ENCODE data around the gene CHST6.
"Not testable (repeated sequence)": the region's sequence is repeated elsewhere in the genome, so short reads cannot be mapped to it uniquely, and the experiment has no call there.

Gene CHST6

GRCh38 chr16:75476817-75477216 lies 18.4 kb downstream of the CHST6 start:
- DNase-seq (ENCODE audit: low read depth in 2 of 2), result no peak

GRCh38 chr16:75475420-75475847 lies 19.8 kb downstream of the CHST6 start:
- no peak for DNase-seq (ENCODE audit: low read depth in 2 of 2)

- DNase-seq (ENCODE audit: low read depth in 2 of 2), result no peak
Observed at GRCh38 chr16:75472908-75473877, 22.0 kb downstream of the CHST6 start.

- peak in 1 of 2 donors; percentile 9 for DNase-seq (ENCODE audit: low read depth in 2 of 2)
Observed at GRCh38 chr16:75471723-75472633, 23.3 kb downstream of the CHST6 start.

- no peak for DNase-seq (ENCODE audit: low read depth in 2 of 2)
Observed at GRCh38 chr16:75466760-75467159, 28.5 kb downstream of the CHST6 start.

- peak; percentile 96 to 97 for DNase-seq (ENCODE audit: low read depth in 2 of 2)
Observed at GRCh38 chr16:75464122-75464918, 30.9 kb downstream of the CHST6 start, which contains the start of gene TMEM170A. TMEM170A (minus strand) TSS chr16:75464689; CDS start chr16:75464600, 89 bp downstream.

DNA sequence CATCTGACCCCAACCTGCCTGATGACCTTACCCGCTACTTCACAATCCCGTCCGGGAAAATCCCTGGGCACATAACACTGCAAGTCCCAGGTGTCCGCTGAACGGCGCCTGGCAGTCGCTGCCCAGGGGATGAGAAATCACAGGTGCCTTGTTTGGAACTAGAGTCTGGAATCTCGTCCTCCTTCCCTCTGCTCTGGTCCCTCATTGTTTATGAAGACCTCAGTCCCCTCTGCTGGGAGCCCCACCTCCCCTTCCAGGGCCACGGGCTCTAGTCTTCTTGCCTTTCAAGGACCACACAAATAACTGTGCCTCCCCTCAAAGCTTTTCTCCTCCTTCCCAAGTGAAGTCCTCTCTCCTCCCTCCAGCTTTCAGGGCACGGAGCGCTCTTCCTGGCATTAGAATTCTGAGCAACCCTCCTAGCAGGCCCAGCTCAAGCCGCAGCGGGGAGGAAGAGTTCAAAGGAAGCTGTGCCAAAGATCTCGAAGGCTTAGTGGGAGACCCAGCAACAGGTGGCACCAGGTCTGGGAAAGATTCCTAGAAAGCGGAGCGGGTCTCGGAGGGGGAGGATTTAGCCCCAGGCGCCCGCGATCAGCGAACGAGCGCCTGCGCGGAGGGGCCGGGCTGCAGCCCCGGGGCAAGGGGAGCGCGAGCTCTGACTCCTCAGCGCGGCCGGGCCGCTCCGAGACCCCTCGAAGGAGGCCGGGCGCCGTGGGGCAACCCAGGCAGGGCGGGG lies 31.7 kb downstream of the CHST6 start:
- peak in 1 of 2 donors; percentile 1 for DNase-seq (ENCODE audit: low read depth in 2 of 2)

GRCh38 chr16:75462806-75463205 lies 32.4 kb downstream of the CHST6 start:
- DNase-seq (ENCODE audit: low read depth in 2 of 2), result no peak

- DNase-seq (ENCODE audit: low read depth in 2 of 2), result no peak
Observed at GRCh38 chr16:75461575-75461974, 33.7 kb downstream of the CHST6 start.

DNA sequence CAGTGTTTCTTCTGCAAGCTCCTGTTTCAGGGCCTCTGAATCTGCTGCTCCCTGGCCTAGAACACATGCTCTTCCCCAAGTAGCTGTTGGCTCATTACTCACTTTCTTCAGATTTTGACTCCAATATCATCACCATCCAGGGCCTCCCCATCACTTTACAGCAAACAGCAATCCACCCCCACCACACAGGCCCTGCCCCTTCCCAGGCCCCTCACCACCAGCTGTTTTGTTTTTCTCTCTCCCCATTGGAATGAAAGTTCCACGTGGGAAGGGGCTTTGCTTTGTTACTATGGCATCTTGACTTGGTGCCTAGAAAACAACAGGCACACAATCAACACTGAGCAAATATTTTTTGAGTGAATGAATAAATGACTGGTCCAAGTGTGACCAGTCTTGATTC lies 34.8 kb downstream of the CHST6 start:
- DNase-seq (ENCODE audit: low read depth in 2 of 2), result no peak

DNA sequence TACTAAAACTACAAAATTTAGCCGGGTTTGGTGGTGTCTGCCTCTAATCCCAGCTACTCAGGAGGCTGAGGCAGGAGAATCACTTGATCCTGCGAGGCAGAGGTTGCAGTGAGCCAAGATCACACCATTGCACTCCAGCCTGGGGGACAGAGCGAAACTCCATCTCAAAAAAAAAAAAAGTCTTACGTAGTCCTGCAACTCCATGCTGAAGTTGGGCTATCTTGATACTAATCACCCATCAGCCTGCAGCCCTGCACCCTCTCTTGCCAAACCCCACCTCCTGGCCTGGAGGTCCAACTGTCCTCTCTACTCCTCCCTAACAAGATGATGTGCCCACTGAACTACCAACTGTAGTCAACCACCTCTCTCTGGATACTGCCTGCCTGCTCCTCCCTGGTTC lies 35.5 kb downstream of the CHST6 start:
- DNase-seq (ENCODE audit: low read depth in 2 of 2), result no peak

DNA sequence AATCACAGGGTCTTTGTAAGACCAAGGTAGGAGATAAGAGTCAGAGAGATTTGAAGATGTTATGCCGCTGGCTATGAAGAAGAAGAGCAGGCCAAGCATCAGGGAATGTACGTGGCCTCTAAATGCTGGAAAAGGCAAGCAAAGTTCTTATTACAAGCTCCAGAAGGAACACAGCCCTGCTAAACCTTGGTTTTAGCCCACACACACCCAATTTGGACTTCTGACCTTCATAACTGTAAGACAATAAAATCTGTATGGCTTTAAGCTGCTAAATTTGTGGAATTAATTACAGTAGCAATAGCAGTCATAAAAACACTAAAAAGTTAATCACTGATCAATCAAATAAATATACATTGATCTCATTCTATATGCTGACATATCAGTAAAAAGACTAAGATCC lies 36.8 kb downstream of the CHST6 start:
- DNase-seq (ENCODE audit: low read depth in 2 of 2), result no peak

- DNase-seq (ENCODE audit: low read depth in 2 of 2), result no peak
Observed at GRCh38 chr16:75458029-75458428, 37.2 kb downstream of the CHST6 start.

GRCh38 chr16:75457485-75458021 lies 37.7 kb downstream of the CHST6 start:
- DNase-seq (ENCODE audit: low read depth in 2 of 2), result no peak

GRCh38 chr16:75456971-75457370 lies 38.3 kb downstream of the CHST6 start:
- no peak for DNase-seq (ENCODE audit: low read depth in 2 of 2)

DNA sequence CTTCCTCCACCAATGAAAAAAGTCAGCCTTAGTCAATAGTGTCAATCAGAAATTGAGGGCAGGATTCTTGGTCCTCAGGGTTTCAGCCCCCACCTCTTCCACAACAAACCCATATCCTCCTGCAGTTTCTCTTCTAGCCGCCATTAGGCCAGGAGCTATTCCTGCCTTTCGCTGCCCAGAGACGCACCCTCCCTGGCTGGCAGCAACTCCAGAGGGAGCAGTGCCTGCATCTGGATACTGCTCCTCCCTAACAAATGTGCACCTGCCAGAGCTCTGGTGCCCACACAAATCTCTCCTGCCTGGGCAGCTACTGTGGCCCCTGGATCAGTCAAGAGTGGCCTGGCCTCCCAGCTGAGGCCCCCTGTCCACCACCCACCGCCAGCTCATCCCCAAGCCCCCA lies 38.8 kb downstream of the CHST6 start:
- not testable (repeated sequence) for DNase-seq (ENCODE audit: low read depth in 2 of 2)

DNA sequence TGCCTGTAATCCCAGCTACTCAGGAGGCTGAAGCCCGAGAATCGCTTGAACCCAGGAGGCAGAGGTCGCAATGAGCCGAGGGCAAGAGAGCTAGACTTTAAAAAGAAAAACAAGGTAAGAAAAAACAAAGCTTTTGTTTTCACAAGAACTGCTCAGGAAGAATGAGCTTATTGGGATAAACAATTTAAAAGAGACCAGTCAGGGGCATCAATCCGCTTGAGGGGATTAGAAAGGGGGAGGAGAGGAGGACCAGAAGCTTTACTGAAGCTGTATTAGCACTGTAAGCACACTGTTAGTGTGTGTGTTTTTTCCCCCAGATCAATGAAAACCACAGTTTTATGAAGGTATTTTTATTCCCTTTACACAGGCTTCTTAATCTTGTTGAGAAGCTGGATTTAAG lies 39.6 kb downstream of the CHST6 start:
- no peak for DNase-seq (ENCODE audit: low read depth in 2 of 2)

DNA sequence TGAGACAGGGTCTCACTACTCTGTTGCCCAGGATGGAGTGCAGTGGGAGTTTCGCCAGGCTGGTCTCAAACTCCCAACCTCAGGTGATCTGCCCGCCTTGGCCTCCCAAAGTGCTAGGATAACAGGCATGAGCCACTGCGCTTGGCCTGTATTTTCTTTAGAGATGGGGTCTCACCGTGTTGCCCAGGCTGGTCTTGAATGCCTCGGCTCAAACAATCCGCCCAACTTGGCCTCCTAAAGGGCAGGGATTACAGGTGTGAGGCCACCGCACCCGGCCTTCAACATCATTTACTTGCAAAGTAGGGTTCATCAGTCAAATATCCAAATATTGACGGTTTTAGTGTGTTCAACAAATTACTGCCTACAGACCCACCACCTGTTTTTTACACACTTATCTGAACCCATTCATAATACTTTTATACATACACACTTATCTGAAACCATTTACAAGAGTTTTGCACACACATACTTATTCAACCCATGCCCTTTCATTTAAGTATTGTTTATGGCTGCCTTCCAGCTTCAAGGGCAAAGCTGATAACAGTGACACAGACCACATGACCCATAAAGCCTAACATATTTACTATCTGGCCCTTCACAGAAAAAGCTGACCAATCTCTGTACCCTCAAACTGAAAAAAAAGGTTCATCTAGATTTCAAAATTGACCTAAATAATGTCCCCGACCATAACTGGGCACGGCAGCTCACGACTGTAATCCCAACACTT lies 42.6 kb downstream of the CHST6 start:
- no peak for DNase-seq (ENCODE audit: low read depth in 2 of 2)

DNA sequence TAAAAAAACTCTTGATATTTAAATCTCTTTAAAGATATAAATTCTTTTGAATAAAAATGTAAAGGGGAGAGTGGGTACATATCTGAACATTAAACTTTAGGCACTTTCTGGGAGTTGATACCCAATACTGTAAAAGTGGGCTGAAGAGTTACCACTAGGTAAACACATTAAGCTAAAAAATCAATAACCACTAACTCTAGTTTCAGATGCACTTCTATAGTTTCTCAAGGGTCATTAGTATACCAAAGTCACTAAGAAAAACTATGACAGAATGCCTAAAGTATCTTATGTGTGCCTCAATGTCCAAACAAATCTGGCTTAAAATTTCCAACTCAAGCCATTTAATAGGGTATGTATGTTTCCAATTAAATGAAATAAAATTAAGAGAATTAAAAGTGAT lies 48.8 kb downstream of the CHST6 start:
- no peak for DNase-seq (ENCODE audit: low read depth in 2 of 2)

- DNase-seq (ENCODE audit: low read depth in 2 of 2), result no peak
Observed at GRCh38 chr16:75445298-75445697, 49.9 kb downstream of the CHST6 start.

All from stimulated activated CD8-positive, alpha-beta memory T cell treated with anti-CD3 and anti-CD28 coated beads, Interleukin-2, amount 100 ng/mL, for 1 hour (primary cell).